IMR-90 (cell line): ENCODE data around the gene MEGF10.

Experiments used
- BHLHE40 ChIP-seq: fragments of 150-350 bp; IDR thresholded peaks from 2 replicates; pipeline ENCODE4 v1.6.1; 2016; ENCODE audit warnings: mild to moderate bottlenecking, low read depth, low read length
- CEBPB ChIP-seq: IDR thresholded peaks from 2 replicates; pipeline ENCODE4 v1.6.1; 2012; ENCODE audit warnings: low read depth, low read length, improper control_type of control experiment
- MAFK ChIP-seq: IDR thresholded peaks from 2 replicates; pipeline ENCODE4 v1.6.1; 2012; ENCODE audit warnings: low read depth, low read length, improper control_type of control experiment
- MAZ ChIP-seq: IDR thresholded peaks from 2 replicates; pipeline ENCODE4 v1.6.1; 2012; ENCODE audit warnings: low read depth, mild to moderate bottlenecking, low read length, improper control_type of control experiment, moderate library complexity, borderline replicate concordance
- MXI1 ChIP-seq: IDR thresholded peaks from 2 replicates; pipeline ENCODE4 v1.6.1; 2012; ENCODE audit warnings: low read depth, mild to moderate bottlenecking, low read length, moderate library complexity, borderline replicate concordance
- NFE2L2 ChIP-seq: fragments of 150-350 bp; IDR thresholded peaks from 2 replicates; pipeline ENCODE4 v1.6.1; 2016; ENCODE audit warnings: low read depth, mild to moderate bottlenecking, low read length
- POLR2A ChIP-seq: IDR thresholded peaks from 2 replicates; pipeline ENCODE4 v1.6.1; 2012; ENCODE audit warnings: mild to moderate bottlenecking, low read depth, low read length
- RAD21 ChIP-seq: IDR thresholded peaks from 2 replicates; pipeline ENCODE4 v1.6.1; 2012; ENCODE audit warnings: low read length, improper control_type of control experiment
- RCOR1 ChIP-seq: IDR thresholded peaks from 2 replicates; pipeline ENCODE4 v1.6.1; 2012; ENCODE audit warnings: mild to moderate bottlenecking, low read length, improper control_type of control experiment; ENCODE audit not compliant: insufficient replicate concordance
- RFX5 ChIP-seq: IDR thresholded peaks from 2 replicates; pipeline ENCODE4 v1.8.0; 2012; ENCODE audit warnings: low read depth, mild to moderate bottlenecking, low read length, moderate library complexity
- SMC3 ChIP-seq: fragments of 150-350 bp; IDR thresholded peaks from 2 replicates; pipeline ENCODE4 v1.6.1; 2016; ENCODE audit warnings: low read depth, mild to moderate bottlenecking, antibody characterized with exemption, low read length, moderate library complexity
- TF ChIP-seq, protein P1 (sequence below): conservative IDR thresholded peaks from 2 replicates; pipeline ENCODE4 v1.5.1; 2012; ENCODE audit warnings: mild to moderate bottlenecking, low read depth, low read length, improper control_type of control experiment
- TF ChIP-seq, protein P2 (sequence below): fragments of 150-350 bp; IDR thresholded peaks from 2 replicates; pipeline ENCODE4 v1.6.1; 2017; ENCODE audit warnings: mild to moderate bottlenecking, antibody characterized with exemption, low read length, low read depth
- TF ChIP-seq, protein P3 (sequence below): fragments of 150-350 bp; IDR thresholded peaks from 2 replicates; pipeline ENCODE4 v1.6.1; 2016; ENCODE audit warnings: low read depth, mild to moderate bottlenecking, low read length, moderate library complexity, borderline replicate concordance

DNA sequence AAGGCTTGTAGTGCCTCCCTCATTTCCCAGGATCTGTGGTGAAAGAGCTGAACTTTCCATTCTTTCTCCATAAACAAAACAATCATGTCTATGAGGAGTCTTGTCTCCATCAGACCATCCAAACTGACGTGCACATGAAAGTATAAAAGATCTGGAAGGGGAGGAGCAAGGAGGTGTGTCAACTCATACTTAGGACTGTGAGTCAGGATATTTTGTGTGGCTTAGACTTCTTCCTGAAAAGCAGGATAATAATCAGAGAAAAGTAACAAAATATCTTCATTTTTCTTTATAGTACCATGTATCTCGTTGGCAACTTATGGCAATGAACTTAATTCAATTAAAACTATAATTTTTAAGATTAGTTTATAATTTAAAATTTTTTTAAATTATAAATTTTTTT, 130.9 kb downstream of the MEGF10 start:
- TF ChIP-seq CEBPB, result no peak
- TF ChIP-seq, protein P1, sequence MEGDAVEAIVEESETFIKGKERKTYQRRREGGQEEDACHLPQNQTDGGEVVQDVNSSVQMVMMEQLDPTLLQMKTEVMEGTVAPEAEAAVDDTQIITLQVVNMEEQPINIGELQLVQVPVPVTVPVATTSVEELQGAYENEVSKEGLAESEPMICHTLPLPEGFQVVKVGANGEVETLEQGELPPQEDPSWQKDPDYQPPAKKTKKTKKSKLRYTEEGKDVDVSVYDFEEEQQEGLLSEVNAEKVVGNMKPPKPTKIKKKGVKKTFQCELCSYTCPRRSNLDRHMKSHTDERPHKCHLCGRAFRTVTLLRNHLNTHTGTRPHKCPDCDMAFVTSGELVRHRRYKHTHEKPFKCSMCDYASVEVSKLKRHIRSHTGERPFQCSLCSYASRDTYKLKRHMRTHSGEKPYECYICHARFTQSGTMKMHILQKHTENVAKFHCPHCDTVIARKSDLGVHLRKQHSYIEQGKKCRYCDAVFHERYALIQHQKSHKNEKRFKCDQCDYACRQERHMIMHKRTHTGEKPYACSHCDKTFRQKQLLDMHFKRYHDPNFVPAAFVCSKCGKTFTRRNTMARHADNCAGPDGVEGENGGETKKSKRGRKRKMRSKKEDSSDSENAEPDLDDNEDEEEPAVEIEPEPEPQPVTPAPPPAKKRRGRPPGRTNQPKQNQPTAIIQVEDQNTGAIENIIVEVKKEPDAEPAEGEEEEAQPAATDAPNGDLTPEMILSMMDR, result no peak
- no peak for TF ChIP-seq MXI1
- TF ChIP-seq POLR2A, result no peak
- TF ChIP-seq, protein P2, sequence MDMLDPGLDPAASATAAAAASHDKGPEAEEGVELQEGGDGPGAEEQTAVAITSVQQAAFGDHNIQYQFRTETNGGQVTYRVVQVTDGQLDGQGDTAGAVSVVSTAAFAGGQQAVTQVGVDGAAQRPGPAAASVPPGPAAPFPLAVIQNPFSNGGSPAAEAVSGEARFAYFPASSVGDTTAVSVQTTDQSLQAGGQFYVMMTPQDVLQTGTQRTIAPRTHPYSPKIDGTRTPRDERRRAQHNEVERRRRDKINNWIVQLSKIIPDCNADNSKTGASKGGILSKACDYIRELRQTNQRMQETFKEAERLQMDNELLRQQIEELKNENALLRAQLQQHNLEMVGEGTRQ, result no peak
- TF ChIP-seq MAFK, result no peak
- TF ChIP-seq BHLHE40, result no peak
- no peak for TF ChIP-seq NFE2L2
- no peak for TF ChIP-seq SMC3
- no peak for TF ChIP-seq RCOR1
- TF ChIP-seq RFX5, result no peak
- TF ChIP-seq RAD21, result no peak
- TF ChIP-seq MAZ, result no peak
- TF ChIP-seq, protein P3, sequence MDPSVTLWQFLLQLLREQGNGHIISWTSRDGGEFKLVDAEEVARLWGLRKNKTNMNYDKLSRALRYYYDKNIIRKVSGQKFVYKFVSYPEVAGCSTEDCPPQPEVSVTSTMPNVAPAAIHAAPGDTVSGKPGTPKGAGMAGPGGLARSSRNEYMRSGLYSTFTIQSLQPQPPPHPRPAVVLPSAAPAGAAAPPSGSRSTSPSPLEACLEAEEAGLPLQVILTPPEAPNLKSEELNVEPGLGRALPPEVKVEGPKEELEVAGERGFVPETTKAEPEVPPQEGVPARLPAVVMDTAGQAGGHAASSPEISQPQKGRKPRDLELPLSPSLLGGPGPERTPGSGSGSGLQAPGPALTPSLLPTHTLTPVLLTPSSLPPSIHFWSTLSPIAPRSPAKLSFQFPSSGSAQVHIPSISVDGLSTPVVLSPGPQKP, result no peak
